Kasumi-1 (cell line): Measurements from ENCODE around the gene DMC1.

ENCODE experiments used
- DNase-seq, 2 experiments: peaks; one replicate each; lab custom pipeline; 2025; lab: John Stamatoyannopoulos, UW

DMC1 gene

DNA sequence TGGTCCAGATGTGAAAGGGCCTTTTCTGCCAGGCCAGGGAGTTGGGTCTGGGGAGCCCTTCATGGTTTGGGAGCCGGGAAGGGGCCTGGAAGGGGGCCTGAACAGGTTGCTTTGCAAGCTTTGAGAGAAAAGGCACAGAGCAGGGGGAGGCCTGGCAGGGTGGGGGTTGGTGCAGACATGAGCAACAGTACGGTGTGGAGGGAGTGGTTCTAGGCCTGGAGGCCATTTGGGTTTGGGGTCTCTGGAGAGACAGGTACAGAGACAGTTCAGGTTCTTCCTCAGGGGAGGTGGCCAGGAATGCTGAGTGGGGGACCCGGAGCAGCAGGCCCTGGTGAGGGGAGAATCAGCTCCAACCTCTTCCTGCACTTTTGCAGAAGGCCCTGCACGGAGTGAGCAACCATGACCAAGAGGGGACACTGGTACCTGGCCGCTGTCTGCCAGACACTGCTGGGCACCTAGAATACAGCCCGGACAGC lies 100.6 kb downstream of the DMC1 start:
- no peak for DNase-seq
